ENCODE data around the gene LRRC26.

DNA sequence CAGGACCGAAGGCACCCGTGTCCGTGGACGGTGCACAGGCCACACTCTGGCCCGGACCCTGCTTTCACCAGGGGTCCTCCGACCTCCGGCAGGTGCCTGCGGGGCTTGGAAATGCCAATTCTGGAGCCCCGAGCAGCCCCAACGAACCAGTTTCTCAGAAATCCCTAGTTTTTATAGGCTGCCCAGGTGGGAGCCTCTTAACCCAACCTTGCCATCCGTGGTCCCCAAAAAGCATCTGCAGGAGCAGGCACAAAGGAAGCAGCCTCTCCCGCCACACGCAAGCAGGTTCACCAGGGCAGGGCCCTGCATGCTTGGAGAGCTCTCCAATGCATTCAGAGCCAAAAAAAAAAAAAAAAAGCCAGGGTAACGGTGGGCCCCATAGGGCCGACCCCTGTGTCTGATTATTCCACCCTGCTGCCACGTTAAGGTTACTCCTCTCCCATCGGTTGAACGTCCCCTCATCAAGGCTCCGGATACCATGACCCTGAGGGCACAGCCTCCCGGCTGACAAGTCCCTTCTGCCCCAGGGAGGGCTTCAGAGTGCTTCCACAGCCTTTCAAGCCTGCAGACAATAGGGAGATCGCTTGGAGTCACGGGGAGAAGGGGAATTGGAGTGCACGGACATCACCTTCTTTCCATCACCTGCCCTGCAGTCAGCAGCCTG, 31.5 kb upstream of the LRRC26 start:
- no peak for TF ChIP-seq CTCF (IDR thresholded peaks at IDR 0.05; ENCODE audit: extremely low read depth in 1 of 2, insufficient read depth in 1 of 2, low read depth in 1 of 2, low read length in 2 of 2)
- no peak for TF ChIP-seq MYC (IDR thresholded peaks at IDR 0.05; ENCODE audit: low read depth, low read length)
- no peak for TF ChIP-seq POLR2AphosphoS5 (IDR thresholded peaks at IDR 0.05; ENCODE audit: insufficient read depth, low read depth, low read length)
- no peak for TF ChIP-seq POLR2A (IDR thresholded peaks at IDR 0.05; ENCODE audit: low read depth, low read length)
- no peak for TF ChIP-seq JUN (IDR thresholded peaks at IDR 0.05; ENCODE audit: borderline replicate concordance, insufficient read depth, insufficient read length, low read depth)
- TF ChIP-seq EZH2 (IDR thresholded peaks at IDR 0.05; ENCODE audit: borderline replicate concordance, low read depth, low read length, severe bottlenecking), result no peak
- TF ChIP-seq GATA2 (IDR thresholded peaks at IDR 0.05; ENCODE audit: insufficient read depth, insufficient read length, low read depth, low read length), result no peak
- TF ChIP-seq FOS (IDR thresholded peaks at IDR 0.05; ENCODE audit: borderline replicate concordance, insufficient read depth, low read length), result no peak
- TF ChIP-seq MAX (IDR thresholded peaks at IDR 0.05; ENCODE audit: insufficient read depth, insufficient read length), result no peak

Measured in endothelial cell of umbilical vein (primary cell).